H9 (cell line): ENCODE results near the gene OSCAR. TPM values are rescaled to one million over a fixed set of nuclear protein-coding genes. Genes with fewer than 3 reads are reported as not detected.

Source experiments
- DNase-seq: peaks from one replicate; pipeline ENCODE4 v3.0.0-alpha.2; 2017
- H2AFZ ChIP-seq: one replicate; pipeline ENCODE4 v1.6.1; 2013; ENCODE audit warnings: mild to moderate bottlenecking, low read length, control low read depth, moderate library complexity
- H2AK5ac ChIP-seq: 2 replicates; pipeline ENCODE4 v1.6.1; 2013; ENCODE audit warnings: low read length, control low read depth, mixed read lengths; ENCODE audit not compliant: insufficient read length
- H2BK120ac ChIP-seq: one replicate; pipeline ENCODE4 v1.6.1; 2013; ENCODE audit warnings: low read depth, mild to moderate bottlenecking, low read length, control low read depth, inconsistent platforms; ENCODE audit not compliant: poor library complexity, severe bottlenecking
- H2BK12ac ChIP-seq: 2 replicates; pipeline ENCODE4 v1.6.1; 2013; ENCODE audit warnings: low read length, control low read depth, mixed read lengths, low read depth; ENCODE audit not compliant: insufficient read length
- H2BK15ac ChIP-seq: 2 replicates; pipeline ENCODE4 v1.6.1; 2013; ENCODE audit warnings: low read depth, low read length, control low read depth
- H2BK20ac ChIP-seq: one replicate; pipeline ENCODE4 v1.6.1; 2013; ENCODE audit warnings: low read depth, mild to moderate bottlenecking, low read length, control low read depth, inconsistent platforms; ENCODE audit not compliant: poor library complexity, severe bottlenecking
- H2BK5ac ChIP-seq: 2 replicates; pipeline ENCODE4 v1.6.1; 2013; ENCODE audit warnings: low read length, control low read depth, mixed read lengths; ENCODE audit not compliant: insufficient read length
- H3K14ac ChIP-seq: 2 replicates; pipeline ENCODE4 v1.6.1; 2013; ENCODE audit warnings: low read length, control low read depth; ENCODE audit not compliant: insufficient read depth
- H3K18ac ChIP-seq: 2 replicates; pipeline ENCODE4 v1.6.1; 2013; ENCODE audit warnings: low read depth, mild to moderate bottlenecking, mixed read lengths, low read length, control low read depth; ENCODE audit not compliant: insufficient read length
- H3K23ac ChIP-seq: 2 replicates; pipeline ENCODE4 v1.6.1; 2013; ENCODE audit warnings: low read length, control low read depth, mixed read lengths, low read depth; ENCODE audit not compliant: insufficient read length
- H3K23me2 ChIP-seq: 2 replicates; pipeline ENCODE4 v1.6.1; 2013; ENCODE audit warnings: low read depth, mild to moderate bottlenecking, mixed read lengths, low read length, control low read depth; ENCODE audit not compliant: insufficient read length, poor library complexity, severe bottlenecking
- H3K27ac ChIP-seq: 2 replicates; pipeline ENCODE4 v1.5.1; 2013; ENCODE audit warnings: low read length, control low read depth, mixed read lengths, low read depth; ENCODE audit not compliant: insufficient read length
- H3K27me3 ChIP-seq: 2 replicates; pipeline ENCODE4 v1.6.1; 2013; ENCODE audit warnings: low read length, control low read depth, inconsistent platforms; ENCODE audit not compliant: insufficient read depth
- H3K4ac ChIP-seq: 2 replicates; pipeline ENCODE4 v1.6.1; 2013; ENCODE audit warnings: low read depth, mild to moderate bottlenecking, control low read depth, inconsistent platforms, low read length, moderate library complexity
- H3K4me1 ChIP-seq: 2 replicates; pipeline ENCODE4 v1.6.1; 2013; ENCODE audit warnings: low read length, control low read depth, inconsistent platforms; ENCODE audit not compliant: insufficient read depth
- H3K4me2 ChIP-seq: 2 replicates; pipeline ENCODE4 v1.6.1; 2013; ENCODE audit warnings: low read length, control low read depth, mixed read lengths; ENCODE audit not compliant: insufficient read length, insufficient read depth
- H3K56ac ChIP-seq: 2 replicates; pipeline ENCODE4 v1.6.1; 2013; ENCODE audit warnings: low read depth, mild to moderate bottlenecking, mixed read lengths, low read length, control low read depth; ENCODE audit not compliant: insufficient read length
- H3K79me1 ChIP-seq: 2 replicates; pipeline ENCODE4 v1.6.1; 2013; ENCODE audit warnings: low read depth, mild to moderate bottlenecking, moderate library complexity, low read length, control low read depth, inconsistent platforms; ENCODE audit not compliant: insufficient read depth, poor library complexity, severe bottlenecking
- H3K79me2 ChIP-seq: 2 replicates; pipeline ENCODE4 v1.6.1; 2013; ENCODE audit warnings: low read length, control low read depth, inconsistent platforms; ENCODE audit not compliant: insufficient read depth
- H3K9ac ChIP-seq: 2 replicates; pipeline ENCODE4 v1.6.1; 2013; ENCODE audit warnings: low read length, control low read depth, mixed read lengths; ENCODE audit not compliant: insufficient read length; ENCODE audit errors: extremely low read depth
- H3K9me3 ChIP-seq: one replicate; pipeline ENCODE4 v1.6.1; 2013; ENCODE audit warnings: low read depth, low read length, inconsistent platforms; ENCODE audit not compliant: control insufficient read depth
- H3T11ph ChIP-seq: one replicate; pipeline ENCODE4 v1.6.1; 2013; ENCODE audit warnings: mild to moderate bottlenecking, low read length, control low read depth, inconsistent platforms
- H4K20me1 ChIP-seq: one replicate; pipeline ENCODE4 v1.6.1; 2013; ENCODE audit not compliant: control insufficient read depth, insufficient read length, insufficient read depth
- H4K5ac ChIP-seq: 2 replicates; pipeline ENCODE4 v1.6.1; 2013; ENCODE audit warnings: low read depth, mild to moderate bottlenecking, mixed read lengths, low read length, control low read depth; ENCODE audit not compliant: insufficient read length
- H4K8ac ChIP-seq: replicated peaks from 2 replicates; pipeline ENCODE4 v1.6.1; 2013; ENCODE audit warnings: low read length, control low read depth, mixed read lengths, low read depth; ENCODE audit not compliant: insufficient read length
- H4K91ac ChIP-seq: 2 replicates; pipeline ENCODE4 v1.6.1; 2013; ENCODE audit warnings: low read depth, mild to moderate bottlenecking, moderate library complexity, mixed read lengths, low read length, control low read depth; ENCODE audit not compliant: insufficient read length
- H3K27ac Mint-ChIP-seq, 3 experiments: 2 replicates in 2 of 3; 3 replicates in 1 of 3; pipeline ENCODE4 v1.8.0; 2020 to 2021; ENCODE audit warnings: mixed read lengths in 3 of 3, mild to moderate bottlenecking in 1 of 3, moderate library complexity in 1 of 3
- H3K27me3 Mint-ChIP-seq: 2 replicates; pipeline ENCODE4 v1.8.0; 2021; ENCODE audit warnings: low read depth, mild to moderate bottlenecking, moderate library complexity, mixed read lengths
- H3K36me3 Mint-ChIP-seq, 3 experiments: 2 replicates in 2 of 3; 3 replicates in 1 of 3; pipeline ENCODE4 v1.8.0; 2020 to 2021; ENCODE audit warnings: low read depth in 3 of 3, mixed read lengths in 3 of 3; ENCODE audit not compliant: insufficient read depth in 1 of 3
- H3K4me1 Mint-ChIP-seq, 2 experiments: 2 replicates each; pipeline ENCODE4 v1.8.0; 2020; ENCODE audit warnings: mixed read lengths in 2 of 2
- H3K4me3 Mint-ChIP-seq, 2 experiments: 2 replicates in 1 of 2; 3 replicates in 1 of 2; pipeline ENCODE4 v1.8.0; 2020 to 2021; ENCODE audit warnings: mild to moderate bottlenecking in 2 of 2, mixed read lengths in 2 of 2, moderate library complexity in 1 of 2
- H3K9me3 Mint-ChIP-seq, 2 experiments: 2 replicates in 1 of 2; 3 replicates in 1 of 2; pipeline ENCODE4 v1.8.0; 2020; ENCODE audit warnings: mild to moderate bottlenecking in 2 of 2, mixed read lengths in 2 of 2, moderate library complexity in 1 of 2
- whole genome bisulfite sequencing: extraction: QIAGEN DNeasy Blood & Tissue Kit; methylation state at CpG from one replicate; pipeline ENCODE4 v1.1.7; 2013; ENCODE audit warnings: missing lambda C conversion rate, low lambda C conversion rate, mixed read lengths; ENCODE audit not compliant: insufficient read length; ENCODE audit errors: extremely low coverage; 5-methylcytosine and 5-hydroxymethylcytosine counted together
- total RNA-seq: library from RNA; stranded (reverse); gene quantifications from 2 replicates; pipeline ENCODE4 v1.2.1, GENCODE V29; 2021
- TF ChIP-seq, protein P1 (sequence below): fragments of 200-600 bp; sonication (generic); conservative IDR thresholded peaks from 3 replicates; pipeline ENCODE4 v1.8.0; 2021; ENCODE audit warnings: antibody characterized with exemption, mild to moderate bottlenecking

The OSCAR gene
- total RNA-seq, 1 experiment from 2014 or later: 0.24 TPM

DNA sequence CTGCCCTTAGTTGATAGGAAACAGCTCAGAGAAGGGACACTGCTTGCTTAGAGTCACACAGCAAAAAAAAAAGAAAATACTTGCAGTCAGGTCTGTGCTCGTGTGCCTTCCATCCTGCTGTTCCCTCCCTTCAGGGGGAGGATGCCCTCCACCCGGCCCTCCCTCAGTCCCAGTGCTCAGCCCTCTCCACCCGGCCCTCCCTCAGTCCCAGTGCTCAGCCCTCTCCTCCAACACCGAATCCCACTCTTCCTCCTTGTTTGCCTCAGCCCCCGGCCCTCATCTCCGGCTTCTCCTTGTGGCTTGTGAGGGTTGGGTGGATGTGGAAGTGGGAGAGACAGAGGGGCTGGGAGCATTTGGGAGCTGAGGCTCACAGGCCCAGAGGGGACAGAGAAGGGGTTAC is 9.0 kb upstream of the OSCAR start:
- Histone ChIP-seq H2BK12ac (no peak overlapping the region), H3K4me2 (no peak overlapping the region), H3K23ac (no peak overlapping the region), H2AFZ (no peak overlapping the region), H3T11ph (no peak overlapping the region), H3K23me2 (peaks cover 4% of the 10 kb centered on the region), H2BK120ac (no peak overlapping the region), H2AK5ac (no peak overlapping the region), H4K5ac (no peak overlapping the region), H4K91ac (no peak overlapping the region), H2BK15ac (no peak overlapping the region), H3K27ac (no peak overlapping the region), H3K27me3 (no peaks in the 10 kb centered on the region), H2BK20ac (no peak overlapping the region), H3K9me3 (no peaks in the 10 kb centered on the region), H3K79me1 (no peaks in the 10 kb centered on the region), H3K4me1 (no peaks in the 10 kb centered on the region), H3K56ac (no peak overlapping the region), H3K18ac (no peak overlapping the region), H4K20me1 (no peaks in the 10 kb centered on the region), H2BK5ac (no peak overlapping the region), H3K14ac (no peak overlapping the region), H3K79me2 (no peaks in the 10 kb centered on the region), H4K8ac (no peak overlapping the region), H3K9ac (no peak overlapping the region), H3K4ac (no peak overlapping the region)
- Mint-ChIP-seq H3K36me3 (peaks cover 39 to 74% (median 74%) of the 10 kb centered on the region in 3 experiments), H3K9me3 (peaks cover 0 to 2% of the 10 kb centered on the region in 2 experiments; a peak in 2 of 5 replicates), H3K27me3 (no peaks in the 10 kb centered on the region; the same call in 1 of the 2 replicates), H3K27ac (no peak overlapping the region), H3K4me1 (peaks cover 6% of the 10 kb centered on the region in 2 experiments; a peak in 3 of 4 replicates), H3K4me3 (no peak overlapping the region)
- TF ChIP-seq, protein P1, sequence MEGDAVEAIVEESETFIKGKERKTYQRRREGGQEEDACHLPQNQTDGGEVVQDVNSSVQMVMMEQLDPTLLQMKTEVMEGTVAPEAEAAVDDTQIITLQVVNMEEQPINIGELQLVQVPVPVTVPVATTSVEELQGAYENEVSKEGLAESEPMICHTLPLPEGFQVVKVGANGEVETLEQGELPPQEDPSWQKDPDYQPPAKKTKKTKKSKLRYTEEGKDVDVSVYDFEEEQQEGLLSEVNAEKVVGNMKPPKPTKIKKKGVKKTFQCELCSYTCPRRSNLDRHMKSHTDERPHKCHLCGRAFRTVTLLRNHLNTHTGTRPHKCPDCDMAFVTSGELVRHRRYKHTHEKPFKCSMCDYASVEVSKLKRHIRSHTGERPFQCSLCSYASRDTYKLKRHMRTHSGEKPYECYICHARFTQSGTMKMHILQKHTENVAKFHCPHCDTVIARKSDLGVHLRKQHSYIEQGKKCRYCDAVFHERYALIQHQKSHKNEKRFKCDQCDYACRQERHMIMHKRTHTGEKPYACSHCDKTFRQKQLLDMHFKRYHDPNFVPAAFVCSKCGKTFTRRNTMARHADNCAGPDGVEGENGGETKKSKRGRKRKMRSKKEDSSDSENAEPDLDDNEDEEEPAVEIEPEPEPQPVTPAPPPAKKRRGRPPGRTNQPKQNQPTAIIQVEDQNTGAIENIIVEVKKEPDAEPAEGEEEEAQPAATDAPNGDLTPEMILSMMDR: no peak
- no CpG with 5 or more reads among the region's 6 CpGs for WGBS
- DNase-seq: no peak
